ENCODE measurements around the gene SLK.

GRCh38 chr10:104032144-104032775 lies 65.3 kb downstream of the SLK start:
- TF ChIP-seq CTCF (IDR thresholded peaks at IDR 0.05) = no peak
- TF ChIP-seq EZH2phosphoT487 (IDR thresholded peaks at IDR 0.05) = no peak

Data from neural progenitor cell (in vitro differentiated cells).